ENCODE results near the gene KRTAP25-1.

KRTAP25-1 gene

DNA sequence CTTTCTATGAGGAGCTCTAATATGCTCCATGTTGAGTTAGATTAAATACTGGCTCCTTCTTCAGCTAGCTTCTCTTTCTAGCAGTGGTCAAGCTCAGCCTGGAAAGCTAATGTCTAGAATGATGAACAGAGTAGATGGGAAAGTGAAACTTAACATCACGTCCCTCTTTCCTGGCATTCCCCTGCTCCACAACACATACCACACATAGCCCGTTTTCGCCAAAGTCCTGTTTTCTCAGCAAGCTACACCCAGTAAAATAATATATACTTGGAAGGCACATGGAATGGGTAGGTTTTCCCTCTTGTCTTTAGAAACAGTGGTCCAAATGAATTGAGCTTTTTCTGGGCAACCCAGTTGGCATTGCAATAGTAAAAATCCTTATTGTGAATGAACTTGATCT is 44.4 kb upstream of the KRTAP25-1 start:
- Histone ChIP-seq H3K9me3 (ENCODE audit: control insufficient read depth, low read length) (no peaks in the 10 kb centered on the region), H3K36me3 (ENCODE audit: control insufficient read depth, insufficient read depth, low read length) (no peaks in the 10 kb centered on the region), H3K9ac (no peak overlapping the region), H3K4me2 (ENCODE audit: low read length) (no peak overlapping the region), H3K4me1 (no peaks in the 10 kb centered on the region), H3K4me3 (ENCODE audit: low read depth, low read length) (no peak overlapping the region), H2AFZ (no peak overlapping the region), H3K27ac (no peak overlapping the region), H3K27me3 (ENCODE audit: control insufficient read depth, insufficient read depth, low read length) (no peaks in the 10 kb centered on the region), H3K79me2 (no peaks in the 10 kb centered on the region)
- TF ChIP-seq, protein P1, sequence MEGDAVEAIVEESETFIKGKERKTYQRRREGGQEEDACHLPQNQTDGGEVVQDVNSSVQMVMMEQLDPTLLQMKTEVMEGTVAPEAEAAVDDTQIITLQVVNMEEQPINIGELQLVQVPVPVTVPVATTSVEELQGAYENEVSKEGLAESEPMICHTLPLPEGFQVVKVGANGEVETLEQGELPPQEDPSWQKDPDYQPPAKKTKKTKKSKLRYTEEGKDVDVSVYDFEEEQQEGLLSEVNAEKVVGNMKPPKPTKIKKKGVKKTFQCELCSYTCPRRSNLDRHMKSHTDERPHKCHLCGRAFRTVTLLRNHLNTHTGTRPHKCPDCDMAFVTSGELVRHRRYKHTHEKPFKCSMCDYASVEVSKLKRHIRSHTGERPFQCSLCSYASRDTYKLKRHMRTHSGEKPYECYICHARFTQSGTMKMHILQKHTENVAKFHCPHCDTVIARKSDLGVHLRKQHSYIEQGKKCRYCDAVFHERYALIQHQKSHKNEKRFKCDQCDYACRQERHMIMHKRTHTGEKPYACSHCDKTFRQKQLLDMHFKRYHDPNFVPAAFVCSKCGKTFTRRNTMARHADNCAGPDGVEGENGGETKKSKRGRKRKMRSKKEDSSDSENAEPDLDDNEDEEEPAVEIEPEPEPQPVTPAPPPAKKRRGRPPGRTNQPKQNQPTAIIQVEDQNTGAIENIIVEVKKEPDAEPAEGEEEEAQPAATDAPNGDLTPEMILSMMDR (IDR thresholded peaks at IDR 0.05): no peak

DNA sequence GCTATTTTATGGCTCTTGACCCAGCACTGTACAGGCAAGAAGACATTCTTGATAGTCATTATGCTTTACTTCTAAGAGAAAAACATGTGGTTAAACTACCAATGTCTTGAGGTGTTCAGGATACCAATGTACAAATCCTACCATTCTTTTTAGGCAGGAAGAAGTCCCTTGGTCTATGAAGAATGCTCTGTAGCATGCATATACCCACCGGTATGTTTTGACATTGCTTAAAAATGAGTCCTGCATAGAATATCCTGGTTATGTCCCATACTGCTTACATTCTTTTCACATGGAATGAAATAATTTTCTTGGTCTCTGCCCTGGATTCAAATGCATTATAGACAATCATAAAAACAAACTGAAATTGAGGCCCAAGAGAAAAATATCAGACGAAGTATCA is 43.4 kb upstream of the KRTAP25-1 start:
- H3K4me2 ChIP-seq (ENCODE audit: low read length): no peak overlapping the region
- TF ChIP-seq, protein P1 (IDR thresholded peaks at IDR 0.05): no peak
- H3K27ac ChIP-seq: no peak overlapping the region
- no peak overlapping the region for H3K9ac ChIP-seq
- no peaks in the 10 kb centered on the region for H3K4me1 ChIP-seq
- no peaks in the 10 kb centered on the region for H3K79me2 ChIP-seq
- H3K27me3 ChIP-seq (ENCODE audit: control insufficient read depth, insufficient read depth, low read length): no peaks in the 10 kb centered on the region
- H3K36me3 ChIP-seq (ENCODE audit: control insufficient read depth, insufficient read depth, low read length): no peaks in the 10 kb centered on the region
- no peaks in the 10 kb centered on the region for H3K9me3 ChIP-seq (ENCODE audit: control insufficient read depth, low read length)
- no peak overlapping the region for H3K4me3 ChIP-seq (ENCODE audit: low read depth, low read length)
- H2AFZ ChIP-seq: no peak overlapping the region

DNA sequence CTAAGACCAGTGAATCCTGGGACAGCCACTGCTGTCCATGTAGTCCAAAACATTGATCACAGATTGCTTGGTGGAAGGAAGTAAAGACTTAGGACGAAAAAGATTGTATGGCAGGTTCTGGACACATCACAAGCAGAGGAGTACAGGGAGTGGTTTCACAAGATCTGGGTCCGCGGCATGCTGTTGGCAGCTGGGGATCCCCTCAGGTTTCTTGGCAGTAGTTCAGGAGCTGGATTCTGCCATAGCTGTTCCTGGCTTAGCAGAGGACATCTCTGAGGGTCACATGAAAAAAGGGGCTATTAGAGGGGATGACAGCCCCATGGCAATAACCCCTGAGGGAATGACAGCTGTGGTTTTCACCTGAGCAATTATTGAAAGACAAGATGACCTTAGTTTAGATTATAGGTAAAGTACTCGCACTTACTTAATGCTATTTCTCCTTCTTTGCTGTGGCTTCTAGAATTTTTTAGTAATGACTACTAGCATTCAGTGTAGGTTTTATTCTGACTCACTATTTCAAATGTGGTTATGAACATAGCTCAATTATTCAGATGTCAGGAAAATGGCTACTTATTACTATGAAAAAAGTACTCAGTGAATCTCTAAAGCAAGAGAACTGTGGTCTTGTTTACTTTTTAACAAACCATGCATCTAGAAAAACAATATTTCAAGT is 40.0 kb upstream of the KRTAP25-1 start:
- H3K4me3 ChIP-seq (ENCODE audit: low read depth, low read length): no peak overlapping the region
- H3K27ac ChIP-seq: no peak overlapping the region
- no peak overlapping the region for H2AFZ ChIP-seq
- no peaks in the 10 kb centered on the region for H3K4me1 ChIP-seq
- H3K4me2 ChIP-seq (ENCODE audit: low read length): no peak overlapping the region
- no peaks in the 10 kb centered on the region for H3K36me3 ChIP-seq (ENCODE audit: control insufficient read depth, insufficient read depth, low read length)
- no peaks in the 10 kb centered on the region for H3K9me3 ChIP-seq (ENCODE audit: control insufficient read depth, low read length)
- TF ChIP-seq, protein P1 (IDR thresholded peaks at IDR 0.05): no peak
- no peak overlapping the region for H3K9ac ChIP-seq
- H3K79me2 ChIP-seq: no peaks in the 10 kb centered on the region
- H3K27me3 ChIP-seq (ENCODE audit: control insufficient read depth, insufficient read depth, low read length): no peaks in the 10 kb centered on the region

DNA sequence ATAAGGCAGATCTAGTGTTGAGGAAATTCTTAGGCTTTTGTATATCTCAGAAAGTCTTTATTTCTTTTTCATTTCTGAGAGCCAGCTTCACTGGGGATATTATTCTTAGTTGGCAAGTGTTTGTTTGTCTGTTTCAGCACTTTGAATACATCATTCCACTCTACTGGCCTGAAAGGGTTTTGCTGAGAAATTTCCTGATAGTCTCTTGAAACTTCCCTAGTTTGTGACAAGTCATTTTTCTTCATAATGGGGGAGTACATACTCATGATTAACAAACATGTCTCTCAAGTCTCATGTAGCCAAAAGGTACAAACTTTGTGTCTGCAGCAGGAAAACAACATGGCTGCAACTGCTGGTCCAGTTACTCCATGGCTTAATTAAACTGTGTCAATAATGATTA is 37.1 kb upstream of the KRTAP25-1 start:
- no peak overlapping the region for H3K9ac ChIP-seq
- no peak overlapping the region for H3K27ac ChIP-seq
- H3K4me2 ChIP-seq (ENCODE audit: low read length): no peak overlapping the region
- H3K9me3 ChIP-seq (ENCODE audit: control insufficient read depth, low read length): no peaks in the 10 kb centered on the region
- no peak overlapping the region for H3K4me3 ChIP-seq (ENCODE audit: low read depth, low read length)
- H3K4me1 ChIP-seq: no peaks in the 10 kb centered on the region
- H3K27me3 ChIP-seq (ENCODE audit: control insufficient read depth, insufficient read depth, low read length): no peaks in the 10 kb centered on the region
- no peaks in the 10 kb centered on the region for H3K36me3 ChIP-seq (ENCODE audit: control insufficient read depth, insufficient read depth, low read length)
- no peaks in the 10 kb centered on the region for H3K79me2 ChIP-seq
- H2AFZ ChIP-seq: no peak overlapping the region
- TF ChIP-seq, protein P1 (IDR thresholded peaks at IDR 0.05): no peak

DNA sequence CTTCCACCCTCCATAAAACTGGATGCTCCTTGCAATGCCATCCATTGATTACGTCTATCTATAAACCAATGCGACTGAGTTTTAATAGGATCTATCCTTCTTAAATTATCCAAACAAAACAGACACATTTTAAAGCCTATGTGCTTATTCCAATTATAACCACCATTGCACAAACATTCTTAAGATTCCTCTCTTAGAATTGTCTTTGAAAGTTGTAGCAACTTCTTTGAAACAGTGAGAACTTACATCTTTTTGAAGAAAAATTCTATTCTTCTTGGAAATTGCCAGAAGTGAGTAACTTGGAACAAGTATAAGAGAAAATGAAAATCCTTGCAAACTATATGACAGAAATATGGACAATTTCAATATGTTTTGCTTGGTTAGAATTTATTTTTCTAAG is 30.9 kb upstream of the KRTAP25-1 start, which contains the start of gene KRTAP26-1:
Gene KRTAP26-1, minus strand, starts transcription at position 101 of the 400 bp plus-strand sequence. CDS start 280 bp downstream, outside the sequence.
- Histone ChIP-seq H3K27ac (no peak within 1 kb of the TSS), H3K36me3 (ENCODE audit: control insufficient read depth, insufficient read depth, low read length) (no peaks in the 10 kb centered on the region), H3K4me2 (ENCODE audit: low read length) (no peak within 1 kb of the TSS), H3K4me3 (ENCODE audit: low read depth, low read length) (no peak within 1 kb of the TSS), H3K4me1 (no peaks in the 10 kb centered on the region), H3K9me3 (ENCODE audit: control insufficient read depth, low read length) (no peaks in the 10 kb centered on the region), H3K27me3 (ENCODE audit: control insufficient read depth, insufficient read depth, low read length) (no peaks in the 10 kb centered on the region), H2AFZ (no peak within 1 kb of the TSS), H3K79me2 (no peaks in the 10 kb centered on the region), H3K9ac (no peak within 1 kb of the TSS)
- TF ChIP-seq, protein P1 (IDR thresholded peaks at IDR 0.05): no peak
